ENCODE data around the gene DDX24. TPM values are rescaled to one million over a fixed set of nuclear protein-coding genes. Genes with fewer than 3 reads are reported as not detected.
A peak's percentile ranks its signal among the peaks of the same experiment; 100 is the strongest.

Gene DDX24, protein sequence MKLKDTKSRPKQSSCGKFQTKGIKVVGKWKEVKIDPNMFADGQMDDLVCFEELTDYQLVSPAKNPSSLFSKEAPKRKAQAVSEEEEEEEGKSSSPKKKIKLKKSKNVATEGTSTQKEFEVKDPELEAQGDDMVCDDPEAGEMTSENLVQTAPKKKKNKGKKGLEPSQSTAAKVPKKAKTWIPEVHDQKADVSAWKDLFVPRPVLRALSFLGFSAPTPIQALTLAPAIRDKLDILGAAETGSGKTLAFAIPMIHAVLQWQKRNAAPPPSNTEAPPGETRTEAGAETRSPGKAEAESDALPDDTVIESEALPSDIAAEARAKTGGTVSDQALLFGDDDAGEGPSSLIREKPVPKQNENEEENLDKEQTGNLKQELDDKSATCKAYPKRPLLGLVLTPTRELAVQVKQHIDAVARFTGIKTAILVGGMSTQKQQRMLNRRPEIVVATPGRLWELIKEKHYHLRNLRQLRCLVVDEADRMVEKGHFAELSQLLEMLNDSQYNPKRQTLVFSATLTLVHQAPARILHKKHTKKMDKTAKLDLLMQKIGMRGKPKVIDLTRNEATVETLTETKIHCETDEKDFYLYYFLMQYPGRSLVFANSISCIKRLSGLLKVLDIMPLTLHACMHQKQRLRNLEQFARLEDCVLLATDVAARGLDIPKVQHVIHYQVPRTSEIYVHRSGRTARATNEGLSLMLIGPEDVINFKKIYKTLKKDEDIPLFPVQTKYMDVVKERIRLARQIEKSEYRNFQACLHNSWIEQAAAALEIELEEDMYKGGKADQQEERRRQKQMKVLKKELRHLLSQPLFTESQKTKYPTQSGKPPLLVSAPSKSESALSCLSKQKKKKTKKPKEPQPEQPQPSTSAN
- 100 to 1,000 TPM in 2 of 5 donors, 10 to 100 TPM in 3; 39.1 to 236 (median 84.4) TPM for total RNA-seq
- polyA plus RNA-seq = 10 to 100 TPM; 47.4 to 73.8 (median 61.2) TPM
- long read RNA-seq, donor 1, full-length matches to known transcripts = 38 of 44 reads
- long read RNA-seq, donor 1, partial matches to known transcripts = 6 of 44 reads
- long read RNA-seq, donor 1, other reads (novel, unspliced or antisense) = 0 of 44 reads
- long read RNA-seq, donor 2, full-length matches to known transcripts = 36 of 41 reads
- long read RNA-seq, donor 2, partial matches to known transcripts = 5 of 41 reads
- long read RNA-seq, donor 2, other reads (novel, unspliced or antisense) = 0 of 41 reads
- long read RNA-seq, donor 3, transcript DDX24-206 (2 exons, 810 nt) = major isoform, 25 of 26 reads
- long read RNA-seq, donor 3, partial matches to known transcripts = 0 of 26 reads
- long read RNA-seq, donor 3, other reads (novel, unspliced or antisense) = 0 of 26 reads
- long read RNA-seq, donor 4, full-length matches to known transcripts = 8 of 8 reads
- long read RNA-seq, donor 4, partial matches to known transcripts = 0 of 8 reads
- long read RNA-seq, donor 4, other reads (novel, unspliced or antisense) = 0 of 8 reads
- long read RNA-seq, donor 5, full-length matches to known transcripts = 57 of 64 reads
- long read RNA-seq, donor 5, partial matches to known transcripts = 7 of 64 reads
- long read RNA-seq, donor 5, other reads (novel, unspliced or antisense) = 0 of 64 reads
- long read RNA-seq, donor 6, full-length matches to known transcripts = 69 of 95 reads
- long read RNA-seq, donor 6, partial matches to known transcripts = 26 of 95 reads
- long read RNA-seq, donor 6, other reads (novel, unspliced or antisense) = 0 of 95 reads
- long read RNA-seq, donor 7, full-length matches to known transcripts = 46 of 68 reads
- long read RNA-seq, donor 7, partial matches to known transcripts = 22 of 68 reads
- long read RNA-seq, donor 7, other reads (novel, unspliced or antisense) = 0 of 68 reads
- long read RNA-seq, donor 8, full-length matches to known transcripts = 49 of 54 reads
- long read RNA-seq, donor 8, partial matches to known transcripts = 5 of 54 reads
- long read RNA-seq, donor 8, other reads (novel, unspliced or antisense) = 0 of 54 reads
- long read RNA-seq, donor 9, full-length matches to known transcripts = 53 of 61 reads
- long read RNA-seq, donor 9, partial matches to known transcripts = 8 of 61 reads
- long read RNA-seq, donor 9, other reads (novel, unspliced or antisense) = 0 of 61 reads
- long read RNA-seq, donor 10, full-length matches to known transcripts = 14 of 14 reads
- long read RNA-seq, donor 10, partial matches to known transcripts = 0 of 14 reads
- long read RNA-seq, donor 10, other reads (novel, unspliced or antisense) = 0 of 14 reads

DNA sequence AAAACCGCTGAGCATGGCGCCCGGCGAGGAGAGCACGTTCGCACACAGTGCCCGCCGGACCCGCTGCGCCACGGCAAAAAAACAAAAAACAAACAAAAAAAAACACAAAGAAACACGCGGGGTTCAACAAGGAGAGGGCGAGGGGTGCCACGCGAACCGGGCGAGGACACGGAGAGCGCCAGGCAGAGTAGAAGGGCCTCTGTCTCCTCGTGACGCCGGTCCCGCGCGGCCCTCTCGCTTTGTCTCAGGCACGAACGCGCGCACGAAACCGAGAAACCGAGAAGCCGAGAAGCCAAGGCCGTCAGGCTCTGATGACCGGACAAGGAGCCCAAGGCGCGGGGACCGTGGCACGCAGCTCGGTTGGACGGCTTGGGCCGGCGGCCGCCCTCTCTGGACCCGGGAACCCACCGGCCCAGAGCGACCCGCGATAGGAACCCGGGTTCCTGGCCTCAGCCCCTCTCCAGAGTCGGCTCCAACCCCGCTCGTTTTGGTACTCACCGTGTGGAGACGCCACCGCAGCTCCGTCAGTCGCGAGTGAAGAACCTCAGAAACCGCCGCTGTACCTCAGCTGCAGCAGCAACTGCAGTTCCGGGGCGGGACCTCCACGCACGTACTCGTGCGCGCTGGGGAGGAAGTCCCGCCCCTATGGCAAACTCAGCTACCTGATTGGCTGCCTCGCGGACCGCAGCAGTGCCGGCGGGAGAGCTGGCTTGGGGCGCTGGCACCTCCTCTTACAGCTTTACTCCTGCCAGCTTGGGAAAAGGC, at the start of gene DDX24, which contains the start of gene IFI27L1:
DDX24 (minus strand) TSS at position 582 of the 765 bp plus-strand sequence. CDS start 1,460 bp downstream, outside the sequence.
IFI27L1 (plus strand) TSS at position 690 of the 765 bp plus-strand sequence. CDS start 15,628 bp downstream, outside the sequence.
- Histone ChIP-seq H3K36me3 (peaks cover 0 to 32% (median 22%) of the 10 kb centered on the region in 4 donors), H3K27ac (peak within 1 kb of the TSS; percentile 93 to 97 (median 95)), H3K9me3 (no peaks in the 10 kb centered on the region), H3K27me3 (no peaks in the 10 kb centered on the region), H3K4me1 (peaks cover 38 to 58% (median 49%) of the 10 kb centered on the region in 4 donors), H3K4me3 (peak within 1 kb of the TSS; percentile 90 to 98 (median 94))
- DNase-seq = peak; percentile 98 to 99
- 0 to 1% (median 0%) methylated on average over 44 to 77 of the region's 77 CpGs for whole genome bisulfite sequencing, 5 donors
- TF ChIP-seq, protein P1, sequence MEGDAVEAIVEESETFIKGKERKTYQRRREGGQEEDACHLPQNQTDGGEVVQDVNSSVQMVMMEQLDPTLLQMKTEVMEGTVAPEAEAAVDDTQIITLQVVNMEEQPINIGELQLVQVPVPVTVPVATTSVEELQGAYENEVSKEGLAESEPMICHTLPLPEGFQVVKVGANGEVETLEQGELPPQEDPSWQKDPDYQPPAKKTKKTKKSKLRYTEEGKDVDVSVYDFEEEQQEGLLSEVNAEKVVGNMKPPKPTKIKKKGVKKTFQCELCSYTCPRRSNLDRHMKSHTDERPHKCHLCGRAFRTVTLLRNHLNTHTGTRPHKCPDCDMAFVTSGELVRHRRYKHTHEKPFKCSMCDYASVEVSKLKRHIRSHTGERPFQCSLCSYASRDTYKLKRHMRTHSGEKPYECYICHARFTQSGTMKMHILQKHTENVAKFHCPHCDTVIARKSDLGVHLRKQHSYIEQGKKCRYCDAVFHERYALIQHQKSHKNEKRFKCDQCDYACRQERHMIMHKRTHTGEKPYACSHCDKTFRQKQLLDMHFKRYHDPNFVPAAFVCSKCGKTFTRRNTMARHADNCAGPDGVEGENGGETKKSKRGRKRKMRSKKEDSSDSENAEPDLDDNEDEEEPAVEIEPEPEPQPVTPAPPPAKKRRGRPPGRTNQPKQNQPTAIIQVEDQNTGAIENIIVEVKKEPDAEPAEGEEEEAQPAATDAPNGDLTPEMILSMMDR (IDR thresholded peaks at IDR 0.05) = no peak
- TF ChIP-seq EP300 (IDR thresholded peaks at IDR 0.05) = no peak
- peak in 2 of 4 donors; percentile 93 to 94 for TF ChIP-seq POLR2A (IDR thresholded peaks at IDR 0.05)
- peak; percentile 98 to 99 (median 99) for TF ChIP-seq POLR2AphosphoS5 (IDR thresholded peaks at IDR 0.05)
- intact Hi-C loops (cut with DNase I; ENCODE audit: low total_unique reads) = no loop called here

DNA sequence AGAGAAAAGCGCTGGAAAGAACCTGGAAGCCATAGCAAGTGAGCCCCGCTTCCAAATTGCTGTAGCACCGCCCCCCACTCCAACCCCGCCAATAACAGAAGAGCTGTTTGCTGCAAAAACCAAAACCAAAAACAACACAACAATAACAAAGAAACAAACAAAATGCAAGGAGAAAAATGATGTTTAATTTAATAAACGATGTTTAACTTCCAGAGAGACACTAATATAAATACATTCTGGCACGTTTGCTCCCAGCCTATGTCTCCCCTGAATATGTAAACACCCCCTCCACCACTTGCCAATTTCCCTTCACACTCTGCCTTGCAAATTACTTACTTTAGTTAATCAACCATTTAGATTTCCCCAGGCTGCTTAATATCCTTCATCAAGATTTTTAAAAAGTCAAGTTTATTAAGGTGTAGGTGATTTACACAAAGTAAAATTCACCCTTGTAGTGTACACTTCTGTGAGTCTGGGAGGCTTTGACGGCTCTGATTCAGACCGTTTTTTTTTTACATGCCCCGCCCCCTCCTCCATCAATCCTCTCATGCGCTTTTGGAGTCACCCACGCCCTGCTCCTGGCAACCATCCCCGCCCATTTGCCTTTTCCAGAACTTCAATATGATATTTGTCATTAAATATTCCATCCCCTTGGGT, 48.9 kb upstream of the DDX24 start:
- no peaks in the 10 kb centered on the region for H3K9me3 ChIP-seq
- TF ChIP-seq, protein P1 (IDR thresholded peaks at IDR 0.05) = no peak
- TF ChIP-seq EP300 (IDR thresholded peaks at IDR 0.05) (no peak), POLR2A (IDR thresholded peaks at IDR 0.05) (no peak), POLR2AphosphoS5 (IDR thresholded peaks at IDR 0.05) (no peak)
- peak overlapping the region; percentile 43 to 88 (median 75) for H3K27ac ChIP-seq
- peaks cover 0 to 25% (median 5%) of the 10 kb centered on the region in 4 donors for H3K36me3 ChIP-seq
- 0 to 1% (median 1%) methylated on average over 12 of the region's 12 CpGs for WGBS, 5 donors
- peaks cover 7 to 25% (median 15%) of the 10 kb centered on the region in 4 donors for H3K4me1 ChIP-seq
- peaks cover 0 to 13% (median 0%) of the 10 kb centered on the region in 3 donors for H3K27me3 ChIP-seq
- peak overlapping the region; percentile 48 to 58 (median 53) for H3K4me3 ChIP-seq
- intact Hi-C loops (cut with DNase I; ENCODE audit: low total_unique reads) = no loop called here
- DNase-seq = peak in 1 of 2 donors; percentile 84
